K562 (cell line): Measurements from ENCODE around the gene GPR68.

Experiments
- BRCA1 ChIP-seq, 2 experiments: fragments of 450-650 bp in 1 of 2; sonication (generic) in 1 of 2; formaldehyde crosslinking in 1 of 2; IDR thresholded peaks; 2 replicates each; pipeline versions ENCODE4 v1.5.0 to v1.6.1; 2017 to 2020; ENCODE audit warnings: mild to moderate bottlenecking in 1 of 2, missing genetic modification reagents in 1 of 2
- C11orf30 ChIP-seq: fragments of 450-650 bp; IDR thresholded peaks from 2 replicates; pipeline ENCODE4 v1.6.1; 2016; ENCODE audit warnings: low read depth, mild to moderate bottlenecking
- CREB1 ChIP-seq, 2 experiments: sonication (generic) in 1 of 2; formaldehyde crosslinking in 1 of 2; IDR thresholded peaks; 2 replicates each; pipeline versions ENCODE4 v1.6.1 to v1.8.0; 2012 to 2022; ENCODE audit warnings: inconsistent platforms in 1 of 2, mild to moderate bottlenecking in 1 of 2, missing genetic modification reagents in 1 of 2, moderate library complexity in 1 of 2
- FOXO4 ChIP-seq: fragments of 450-650 bp; formaldehyde crosslinking; IDR thresholded peaks from 2 replicates; pipeline ENCODE4 v1.4.0; 2020; ENCODE audit warnings: mild to moderate bottlenecking, moderate library complexity
- JUND ChIP-seq, 2 experiments: IDR thresholded peaks; 2 replicates in 1 of 2; 3 replicates in 1 of 2; pipeline ENCODE4 v1.6.1; 2011; ENCODE audit warnings: borderline replicate concordance in 2 of 2, low read depth in 2 of 2, low read length in 2 of 2, improper control_type of control experiment in 1 of 2, missing biosample characterization in 1 of 2, missing genetic modification characterization in 1 of 2, missing genetic modification reagents in 1 of 2
- REST ChIP-seq, 2 experiments: fragments of 450-650 bp; formaldehyde crosslinking in 1 of 2; IDR thresholded peaks; 2 replicates each; pipeline versions ENCODE4 v1.4.0 to v1.6.1; 2014 to 2020; ENCODE audit warnings: mild to moderate bottlenecking in 2 of 2, borderline replicate concordance in 1 of 2, low read depth in 1 of 2
- SNAPC5 ChIP-seq: fragments of 250-450 bp; sonication (Bioruptor Pico); IDR thresholded peaks from 2 replicates; pipeline ENCODE4 v1.8.0; 2021; ENCODE audit warnings: moderate library complexity, mild to moderate bottlenecking, inconsistent platforms
- TBP ChIP-seq: optimal IDR thresholded peaks from 2 replicates; pipeline ENCODE3; 2011; ENCODE audit warnings: low read depth, low read length, improper control_type of control experiment
- THAP7 ChIP-seq: fragments of 250-450 bp; sonication (Bioruptor Pico); IDR thresholded peaks from 2 replicates; pipeline ENCODE4 v1.5.0; 2021
- ZBTB7A ChIP-seq: IDR thresholded peaks from 2 replicates; pipeline ENCODE4 v1.6.1; 2011; ENCODE audit warnings: low read depth, mild to moderate bottlenecking, low read length, moderate library complexity, borderline replicate concordance; ENCODE audit not compliant: control insufficient read depth
- ZNF253 ChIP-seq: fragments of 250-450 bp; sonication (Bioruptor Pico); conservative IDR thresholded peaks from 2 replicates; pipeline ENCODE4 v1.6.1; 2021; ENCODE audit warnings: mild to moderate bottlenecking

- no peak for TF ChIP-seq C11orf30
- TF ChIP-seq CREB1 (IDR thresholded peaks at IDR 0.05): no peak
- no peak for TF ChIP-seq CREB1 (CRISPR knock-in tag; IDR thresholded peaks at IDR 0.05)
- no peak for TF ChIP-seq ZNF253 (CRISPR knock-in tag)
- TF ChIP-seq JUND (IDR thresholded peaks at IDR 0.05; ENCODE audit: borderline replicate concordance, low read depth, low read length): no peak
- no peak for TF ChIP-seq JUND (tag; IDR thresholded peaks at IDR 0.05; ENCODE audit: borderline replicate concordance, low read depth, low read length)
- no peak for TF ChIP-seq ZBTB7A
- TF ChIP-seq FOXO4 (CRISPR knock-in tag): no peak
- TF ChIP-seq SNAPC5 (CRISPR knock-in tag): no peak
- TF ChIP-seq TBP: no peak
- no peak for TF ChIP-seq BRCA1 (IDR thresholded peaks at IDR 0.05)
- TF ChIP-seq BRCA1 (CRISPR knock-in tag; IDR thresholded peaks at IDR 0.05): no peak
- no peak for TF ChIP-seq REST (IDR thresholded peaks at IDR 0.05; ENCODE audit: borderline replicate concordance)
- TF ChIP-seq REST (CRISPR knock-in tag; IDR thresholded peaks at IDR 0.05; ENCODE audit: low read depth): no peak
- no peak for TF ChIP-seq THAP7
Measured at GRCh38 chr14:91190853-91191252, 53.7 kb downstream of the GPR68 start.
